HG02885 (cell line): Measurements from ENCODE around the gene TMEM185B.
"Not testable (repeated sequence)": the region's sequence is repeated elsewhere in the genome, so short reads cannot be mapped to it uniquely, and the experiment has no call there.

Experiments used
- ATAC-seq: cut with Tn5 transposase; IDR thresholded peaks from one replicate; pipeline ENCODE4 v1.9.1; 2021; ENCODE audit warnings: mild to moderate bottlenecking; ENCODE audit not compliant: unreplicated experiment, poor library complexity

Gene TMEM185B

GRCh38 chr2:120209427-120210269, 13.6 kb downstream of the TMEM185B start:
- ATAC-seq = no peak

GRCh38 chr2:120208381-120209353, 14.5 kb downstream of the TMEM185B start:
- ATAC-seq = no peak

DNA sequence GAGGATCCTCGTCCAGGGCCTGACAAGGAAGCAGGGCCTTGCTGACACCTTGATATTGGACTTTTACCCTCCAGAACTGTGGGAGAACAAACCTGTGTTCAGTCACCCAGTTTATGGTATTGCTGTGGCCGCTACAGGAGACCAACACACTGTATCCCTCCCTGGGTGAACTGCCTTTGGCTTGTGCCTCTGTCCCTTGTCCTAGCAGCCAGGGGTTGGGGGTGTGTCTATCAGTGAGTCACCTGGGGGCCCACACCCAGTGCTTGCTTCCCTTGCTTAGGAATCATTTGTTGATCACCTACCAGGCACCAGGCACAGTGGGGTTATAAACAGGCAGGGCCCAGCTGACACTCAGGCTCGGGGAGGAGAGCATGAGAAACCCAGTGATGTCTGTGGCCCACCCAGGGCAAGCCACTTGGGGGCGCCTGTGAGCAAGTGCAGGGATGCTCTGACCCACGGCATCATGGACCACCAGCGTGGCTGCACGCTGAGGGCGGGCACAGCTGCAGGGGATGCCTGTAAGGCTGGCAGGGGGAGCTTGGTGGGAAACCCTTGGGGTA, 17.1 kb downstream of the TMEM185B start:
- ATAC-seq = no peak

DNA sequence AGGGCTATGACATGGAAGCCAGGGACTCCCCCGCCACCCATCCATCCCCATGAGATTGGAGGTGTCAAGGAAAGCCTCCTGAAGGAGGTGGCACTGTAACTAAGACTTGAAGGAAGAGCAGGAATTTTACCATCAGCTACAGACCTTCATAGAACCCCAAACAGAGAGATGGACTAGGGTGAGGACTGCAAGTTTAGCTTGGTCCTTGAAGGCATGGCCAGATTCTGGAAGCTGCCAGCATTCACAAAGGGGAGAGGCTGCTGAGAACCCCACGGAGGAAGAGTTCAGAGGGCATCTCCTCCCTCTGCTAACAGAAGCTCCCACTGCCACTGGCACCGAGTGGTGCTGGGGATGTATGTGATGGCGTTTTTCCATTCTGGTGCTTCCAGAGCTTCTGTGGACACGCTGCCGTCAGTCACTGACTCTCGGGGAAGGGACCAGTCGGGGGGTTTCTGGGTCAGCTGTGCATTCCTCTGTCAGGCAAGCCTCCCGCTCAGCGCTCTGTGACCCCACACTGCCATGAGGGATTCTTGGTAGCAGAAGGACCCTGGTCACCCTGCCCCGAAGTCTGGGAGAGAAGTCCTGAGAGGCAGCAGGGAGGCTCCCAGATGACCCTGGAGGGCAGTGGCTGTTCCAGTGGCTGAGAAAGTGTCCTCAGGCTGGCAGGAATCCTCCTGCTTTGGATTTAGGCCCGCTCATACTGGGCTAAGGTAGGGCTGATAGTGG, 18.1 kb downstream of the TMEM185B start:
- no peak for ATAC-seq

DNA sequence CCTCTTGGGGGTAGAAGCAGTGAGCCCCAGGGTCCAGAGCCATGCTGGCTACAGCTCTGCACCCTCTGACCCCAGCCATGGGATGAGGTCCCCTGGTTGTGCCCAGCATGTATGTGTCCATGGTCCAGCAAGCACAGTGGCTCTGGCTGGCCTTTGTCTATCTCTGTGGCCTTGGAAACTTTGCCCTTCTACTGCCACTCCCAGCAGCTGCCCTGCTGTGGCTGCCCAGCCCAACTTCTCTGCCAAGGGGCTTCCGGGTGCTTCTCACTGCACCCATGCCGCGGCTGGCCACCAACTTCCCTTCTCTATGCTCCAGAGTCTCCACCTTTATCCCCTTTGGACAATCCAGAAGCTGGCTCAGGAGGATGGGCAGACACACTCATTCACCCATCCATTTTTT, 18.8 kb downstream of the TMEM185B start:
- no peak for ATAC-seq

DNA sequence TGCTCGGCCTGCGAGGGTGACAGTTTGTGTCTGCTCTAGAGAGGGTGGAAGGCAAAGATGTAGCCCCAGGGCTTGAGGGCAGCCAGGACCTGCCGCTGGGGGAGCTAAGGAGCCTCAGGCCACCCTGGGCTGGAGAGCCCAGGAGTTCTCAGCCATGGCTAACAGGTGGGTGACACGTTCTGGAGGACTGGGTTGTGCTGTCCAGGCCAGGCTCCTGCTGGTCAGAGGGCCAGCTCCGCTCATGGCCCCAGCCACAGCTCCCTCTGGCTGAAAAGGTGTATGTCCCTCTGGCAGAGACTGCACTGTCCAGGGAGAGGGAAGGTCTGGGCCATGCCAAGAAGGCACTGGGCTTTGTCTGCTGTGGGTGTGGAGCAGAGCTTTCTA, 19.2 kb downstream of the TMEM185B start:
- ATAC-seq = no peak

- no peak for ATAC-seq
These were observed 19.8 kb downstream of the TMEM185B start for GRCh38 chr2:120203251-120204021.

GRCh38 chr2:120199817-120200459, 23.3 kb downstream of the TMEM185B start:
- not testable (repeated sequence) for ATAC-seq

DNA sequence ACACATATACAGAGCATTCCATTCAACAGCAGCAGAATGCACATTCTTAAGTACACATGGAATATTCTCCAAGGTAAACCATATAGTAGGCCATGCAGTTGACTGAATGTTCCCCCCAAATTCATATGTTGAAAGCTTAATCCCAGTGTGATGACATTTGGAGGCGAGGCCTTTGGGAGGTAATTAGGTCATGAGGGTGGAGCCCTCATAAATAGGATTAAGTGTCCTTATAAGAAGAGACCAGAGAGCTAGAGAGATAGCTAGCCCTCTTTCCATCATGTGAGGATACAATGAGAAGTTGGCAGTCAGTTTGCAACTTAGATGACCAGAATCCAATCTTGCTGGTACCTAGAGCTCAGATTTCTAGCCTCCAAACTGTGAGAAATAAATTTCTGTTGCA, 27.6 kb downstream of the TMEM185B start:
- ATAC-seq = no peak

DNA sequence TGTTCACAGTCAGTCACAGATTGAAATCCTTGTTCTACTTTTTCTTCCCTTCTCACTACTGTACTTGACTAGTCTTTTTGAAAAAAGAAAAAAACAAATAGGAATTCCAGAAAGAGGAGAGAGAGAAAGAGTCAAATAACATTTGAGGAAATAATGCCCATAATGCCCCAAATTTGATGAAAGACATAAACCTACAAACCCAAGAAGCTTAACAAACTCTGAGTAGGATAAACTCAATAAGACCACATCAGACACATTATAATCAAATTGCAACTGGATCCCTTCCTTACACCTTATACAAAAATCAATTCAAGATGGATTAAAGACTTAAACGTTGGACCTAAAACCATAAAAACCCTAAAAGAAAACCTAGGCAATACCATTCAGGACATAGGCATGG, 30.9 kb downstream of the TMEM185B start:
- no peak for ATAC-seq

- no peak for ATAC-seq
These were observed 34.0 kb downstream of the TMEM185B start for GRCh38 chr2:120189189-120189588.

DNA sequence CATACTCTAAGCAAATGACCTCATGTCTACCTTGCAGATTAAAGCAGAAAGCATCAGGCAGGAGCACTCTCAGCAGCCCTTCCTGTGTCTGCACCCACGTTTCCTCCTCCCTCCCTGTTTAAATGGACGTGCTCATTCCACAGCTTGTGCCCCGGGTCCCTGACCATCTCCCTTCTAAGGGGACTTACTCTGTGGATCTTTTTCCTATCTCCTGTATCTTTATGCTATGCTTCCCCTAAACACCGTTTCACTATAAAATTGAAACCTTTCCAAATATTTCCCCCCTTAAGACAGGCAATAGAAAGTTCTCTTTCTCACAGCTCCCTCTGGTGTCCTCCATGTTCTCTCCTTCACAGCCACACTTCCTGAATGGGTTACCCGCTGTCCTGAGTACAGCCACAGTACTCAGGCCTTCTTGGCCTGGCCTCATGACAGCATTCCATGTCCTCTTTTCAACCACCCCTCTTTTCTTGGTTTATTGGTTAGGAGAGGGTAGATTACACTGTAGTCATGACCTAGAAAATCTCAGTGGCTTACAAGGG, 41.1 kb downstream of the TMEM185B start:
- no peak for ATAC-seq

- no peak for ATAC-seq
These were observed 43.1 kb downstream of the TMEM185B start for GRCh38 chr2:120180066-120180465.

DNA sequence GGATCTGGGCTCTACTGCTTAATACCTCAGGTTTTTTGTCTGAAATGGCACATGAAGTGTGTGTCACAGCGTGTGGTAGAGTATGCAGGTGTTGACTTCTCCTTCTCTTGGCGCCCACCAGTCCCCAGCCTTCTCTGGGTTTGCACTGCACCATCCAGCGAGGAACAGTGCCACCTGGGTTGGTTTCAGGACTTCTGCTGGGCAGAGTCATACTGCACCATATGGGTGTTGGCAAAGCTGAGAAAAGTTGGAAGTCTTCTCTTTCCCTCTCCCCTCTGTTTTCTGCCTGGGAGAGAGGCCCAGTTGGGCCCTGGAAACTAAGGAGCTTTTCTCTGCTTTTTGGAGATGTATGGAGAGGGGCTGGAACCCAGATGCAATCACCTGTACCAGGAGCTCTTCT, 43.8 kb downstream of the TMEM185B start:
- no peak for ATAC-seq

- peak; percentile 20 for ATAC-seq
These were observed 45.2 kb downstream of the TMEM185B start for GRCh38 chr2:120177973-120178372.

GRCh38 chr2:120177001-120177621, 46.1 kb downstream of the TMEM185B start:
- ATAC-seq = peak; percentile 95

DNA sequence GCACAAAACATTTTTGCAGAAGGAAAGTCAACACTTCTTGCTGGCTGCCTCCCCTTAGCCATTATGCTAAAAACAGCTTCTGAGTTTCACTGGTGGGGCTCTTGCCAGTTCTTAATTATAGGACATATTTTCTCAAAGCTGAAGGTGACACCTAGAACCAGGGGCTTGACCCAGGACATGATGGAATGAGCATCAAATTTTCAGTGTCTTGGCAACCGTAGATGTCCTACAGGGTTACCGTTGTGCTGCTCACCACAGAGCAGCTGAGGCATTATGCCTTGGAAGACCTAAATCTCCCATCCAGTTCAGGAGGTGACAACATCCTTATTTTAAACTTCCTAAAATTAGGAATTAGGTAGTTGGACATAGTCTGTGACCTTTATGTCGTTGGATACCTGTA, 46.7 kb downstream of the TMEM185B start:
- ATAC-seq = no peak

DNA sequence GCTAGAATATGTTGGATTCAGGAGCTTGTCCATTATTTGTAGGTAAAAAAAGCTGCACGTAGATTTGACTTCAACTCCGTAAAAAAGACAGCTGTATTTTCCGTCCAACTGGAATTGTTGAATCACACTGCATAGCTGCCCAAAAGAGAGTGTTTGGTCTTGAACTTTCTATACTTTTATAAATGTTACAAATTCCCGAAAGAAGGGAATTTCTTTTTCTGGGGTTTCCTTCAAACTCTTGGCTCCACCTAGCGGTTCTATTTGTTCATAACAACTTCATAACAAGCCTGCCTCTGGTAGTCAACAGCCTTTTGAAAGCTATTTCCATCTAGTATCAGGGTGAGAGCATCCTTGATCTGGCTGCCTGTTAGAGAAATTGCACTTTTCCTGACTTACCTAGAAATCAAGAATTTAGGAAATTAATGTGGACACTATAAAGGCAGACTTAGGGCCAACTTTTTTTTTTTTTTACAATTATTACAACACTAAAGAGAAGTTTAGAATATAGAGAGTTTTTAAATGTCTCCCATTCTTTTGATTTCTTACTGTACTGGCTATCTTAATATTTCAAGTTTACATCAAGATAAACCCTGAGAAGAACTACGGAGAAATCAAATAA, 48.1 kb downstream of the TMEM185B start:
- no peak for ATAC-seq
